Mesenchymal stem cell (in vitro differentiated cells and primary cell): ENCODE measurements around the gene C4A.

ENCODE experiments used
- DNase-seq: peaks from one replicate; pipeline ENCODE4 v3.0.0-alpha.2; 2013
- H2AFZ ChIP-seq: one replicate; pipeline ENCODE4 v1.6.1; 2013; ENCODE audit warnings: low read depth, mild to moderate bottlenecking, control low read depth, inconsistent platforms, low read length, moderate library complexity
- H2AK5ac ChIP-seq: 2 replicates; pipeline ENCODE4 v1.6.1; 2013; ENCODE audit warnings: low read length, moderate library complexity, mild to moderate bottlenecking, inconsistent platforms; ENCODE audit not compliant: severe bottlenecking
- H2BK120ac ChIP-seq: one replicate; pipeline ENCODE4 v1.6.1; 2013; ENCODE audit warnings: low read depth, mild to moderate bottlenecking, inconsistent platforms, low read length, moderate library complexity
- H2BK12ac ChIP-seq, 2 experiments: one replicate each; pipeline ENCODE4 v1.6.1; 2013; ENCODE audit warnings: inconsistent platforms in 2 of 2, low read length in 2 of 2, mild to moderate bottlenecking in 2 of 2, moderate library complexity in 2 of 2, control low read depth in 1 of 2
- H2BK15ac ChIP-seq: one replicate; pipeline ENCODE4 v1.6.1; 2013; ENCODE audit warnings: mild to moderate bottlenecking, low read depth, inconsistent platforms; ENCODE audit not compliant: poor library complexity, severe bottlenecking
- H2BK5ac ChIP-seq: 2 replicates; pipeline ENCODE4 v1.6.1; 2013; ENCODE audit warnings: low read depth, mild to moderate bottlenecking, low read length, control low read depth, inconsistent platforms; ENCODE audit not compliant: poor library complexity, severe bottlenecking
- H3K14ac ChIP-seq, 2 experiments: one replicate each; pipeline ENCODE4 v1.6.1; 2013; ENCODE audit warnings: inconsistent platforms in 2 of 2, low read length in 2 of 2, control low read depth in 1 of 2, mild to moderate bottlenecking in 1 of 2, moderate library complexity in 1 of 2
- H3K18ac ChIP-seq, 2 experiments: one replicate each; pipeline ENCODE4 v1.6.1; 2013; ENCODE audit warnings: inconsistent platforms in 2 of 2, low read length in 2 of 2, control low read depth in 1 of 2, low read depth in 1 of 2, mild to moderate bottlenecking in 1 of 2
- H3K23ac ChIP-seq, 2 experiments: one replicate each; pipeline ENCODE4 v1.6.1; 2013; ENCODE audit warnings: inconsistent platforms in 2 of 2, low read length in 2 of 2, mild to moderate bottlenecking in 2 of 2, moderate library complexity in 2 of 2, control low read depth in 1 of 2
- H3K27ac ChIP-seq: 2 replicates; pipeline ENCODE4 v1.5.1; 2013; ENCODE audit warnings: mild to moderate bottlenecking, moderate library complexity, low read length, control low read depth, inconsistent platforms; ENCODE audit not compliant: poor library complexity, severe bottlenecking
- H3K27me3 ChIP-seq, 2 experiments: 2 replicates each; pipeline versions ENCODE4 v1.6.1 to v1.7.0; 2013; ENCODE audit warnings: low read length in 2 of 2, mild to moderate bottlenecking in 2 of 2, moderate library complexity in 2 of 2, control low read depth in 1 of 2, inconsistent platforms in 1 of 2; ENCODE audit not compliant: control insufficient read depth in 1 of 2, insufficient read depth in 1 of 2
- H3K36me3 ChIP-seq, 2 experiments: 2 replicates each; pipeline versions ENCODE4 v1.6.1 to v1.7.0; 2013; ENCODE audit warnings: low read length in 2 of 2, control low read depth in 1 of 2, inconsistent platforms in 1 of 2, low read depth in 1 of 2, mild to moderate bottlenecking in 1 of 2; ENCODE audit not compliant: insufficient read depth in 2 of 2, control insufficient read depth in 1 of 2
- H3K4ac ChIP-seq, 2 experiments: one replicate each; pipeline ENCODE4 v1.6.1; 2013; ENCODE audit warnings: inconsistent platforms in 2 of 2, low read length in 2 of 2, mild to moderate bottlenecking in 2 of 2, moderate library complexity in 2 of 2, control low read depth in 1 of 2, low read depth in 1 of 2
- H3K4me1 ChIP-seq: 2 replicates; pipeline ENCODE4 v1.6.1; 2013; ENCODE audit warnings: low read depth, low read length, control low read depth; ENCODE audit not compliant: control insufficient read depth, insufficient read depth
- H3K4me2 ChIP-seq: 2 replicates; pipeline ENCODE4 v1.6.1; 2013; ENCODE audit warnings: low read length, mild to moderate bottlenecking, inconsistent platforms; ENCODE audit not compliant: poor library complexity, severe bottlenecking
- H3K4me3 ChIP-seq, 2 experiments: 2 replicates each; pipeline versions ENCODE4 v1.5.1 to v1.7.0; 2013; ENCODE audit warnings: low read length in 2 of 2, mild to moderate bottlenecking in 2 of 2, control low read depth in 1 of 2, low read depth in 1 of 2; ENCODE audit not compliant: insufficient read depth in 1 of 2
- H3K79me1 ChIP-seq: replicated peaks from 2 replicates; pipeline ENCODE4 v1.6.1; 2013; ENCODE audit warnings: mild to moderate bottlenecking, control low read depth, low read length, inconsistent platforms; ENCODE audit not compliant: poor library complexity, severe bottlenecking
- H3K9ac ChIP-seq: 2 replicates; pipeline ENCODE4 v1.7.0; 2013; ENCODE audit warnings: mild to moderate bottlenecking, low read length, moderate library complexity
- H3K9me3 ChIP-seq: 2 replicates; pipeline ENCODE4 v1.7.0; 2013; ENCODE audit warnings: mild to moderate bottlenecking, low read length; ENCODE audit not compliant: control insufficient read depth
- H4K8ac ChIP-seq: one replicate; pipeline ENCODE4 v1.6.1; 2013; ENCODE audit warnings: inconsistent platforms, mild to moderate bottlenecking, low read length, moderate library complexity
- H4K91ac ChIP-seq: one replicate; pipeline ENCODE4 v1.6.1; 2013; ENCODE audit warnings: mild to moderate bottlenecking, low read length, inconsistent platforms
- WGBS: methylation state at CpG from one replicate; pipeline ENCODE4 v1.1.7; 2013; ENCODE audit warnings: mixed read lengths; 5-methylcytosine and 5-hydroxymethylcytosine counted together

C4A gene

DNA sequence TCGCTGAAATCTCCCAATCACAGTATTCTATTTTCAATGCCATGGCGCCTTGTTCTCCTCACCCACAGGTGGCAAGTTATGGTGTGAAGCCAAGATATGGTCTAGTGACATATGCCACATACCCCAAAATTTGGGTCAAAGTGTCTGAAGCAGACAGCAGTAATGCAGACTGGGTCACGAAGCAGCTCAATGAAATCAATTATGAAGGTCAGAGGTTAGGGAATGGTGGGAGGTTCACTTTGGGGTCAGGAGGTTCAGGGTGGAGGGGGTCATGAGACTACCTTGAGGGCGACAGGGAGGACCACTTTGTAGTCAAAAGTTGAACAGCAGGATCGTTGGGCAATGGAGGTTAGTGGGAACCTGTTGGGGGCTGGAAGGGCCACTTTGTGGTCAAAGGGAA, 33.6 kb upstream of the C4A start:
- Histone ChIP-seq H3K14ac (no peak overlapping the region), H3K23ac (no peak overlapping the region), H3K9me3 (no peaks in the 10 kb centered on the region), H2BK12ac (no peak overlapping the region), H3K27me3 (peaks cover 0 to 9% of the 10 kb centered on the region in 2 experiments), H4K8ac (no peak overlapping the region), H3K4me3 (no peak overlapping the region), H3K79me1 (no peaks in the 10 kb centered on the region), H3K4me1 (peaks cover 15% of the 10 kb centered on the region), H2BK15ac (no peak overlapping the region), H2BK120ac (no peak overlapping the region), H3K18ac (no peak overlapping the region), H3K27ac (no peak overlapping the region), H2AFZ (no peak overlapping the region), H2BK5ac (no peak overlapping the region), H2AK5ac (no peak overlapping the region), H3K4ac (no peak overlapping the region), H3K4me2 (no peak overlapping the region), H3K36me3 (peaks cover 28 to 33% of the 10 kb centered on the region in 2 experiments), H3K9ac (peak overlapping the region; percentile 5), H4K91ac (no peak overlapping the region)
- WGBS, result 89% methylated on average over 5 of the region's 5 CpGs
- no peak for DNase-seq

DNA sequence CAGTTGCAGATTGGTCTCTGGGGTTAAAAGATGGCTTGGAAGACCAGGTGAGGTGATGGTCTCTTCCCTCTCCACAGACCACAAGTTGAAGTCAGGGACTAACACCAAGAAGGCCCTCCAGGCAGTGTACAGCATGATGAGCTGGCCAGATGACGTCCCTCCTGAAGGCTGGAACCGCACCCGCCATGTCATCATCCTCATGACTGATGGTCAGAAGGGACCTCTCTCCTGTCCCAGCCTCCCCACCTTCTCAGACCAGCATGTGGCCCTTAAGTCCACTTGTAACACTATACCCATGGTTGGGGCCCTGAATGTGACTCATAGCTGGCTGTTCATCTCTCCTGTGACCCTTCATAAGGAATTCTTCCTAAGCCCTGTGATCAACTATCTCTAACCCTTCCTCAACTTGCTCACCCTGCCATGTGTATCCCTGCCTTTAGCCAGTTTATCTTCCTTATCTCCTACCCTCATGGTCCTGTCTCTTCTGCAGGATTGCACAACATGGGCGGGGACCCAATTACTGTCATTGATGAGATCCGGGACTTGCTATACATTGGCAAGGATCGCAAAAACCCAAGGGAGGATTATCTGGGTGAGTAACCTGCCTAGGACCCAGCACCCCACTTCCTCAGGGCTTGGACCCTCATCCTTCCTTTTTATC, 33.0 kb upstream of the C4A start:
- Histone ChIP-seq H3K36me3 (peaks cover 33 to 39% of the 10 kb centered on the region in 2 experiments), H3K9ac (peak overlapping the region; percentile 5), H3K27me3 (peaks cover 0 to 3% of the 10 kb centered on the region in 2 experiments), H2AK5ac (no peak overlapping the region), H3K4me2 (no peak overlapping the region), H3K4me1 (peaks cover 15% of the 10 kb centered on the region), H3K4ac (no peak overlapping the region), H4K8ac (no peak overlapping the region), H3K27ac (no peak overlapping the region), H3K79me1 (no peaks in the 10 kb centered on the region), H3K23ac (no peak overlapping the region), H3K18ac (no peak overlapping the region), H2AFZ (no peak overlapping the region), H2BK120ac (no peak overlapping the region), H3K4me3 (no peak overlapping the region), H3K14ac (no peak overlapping the region), H2BK15ac (no peak overlapping the region), H2BK5ac (no peak overlapping the region), H4K91ac (no peak overlapping the region), H3K9me3 (no peaks in the 10 kb centered on the region), H2BK12ac (no peak overlapping the region)
- DNase-seq, result no peak
- 94% methylated on average over 6 of the region's 6 CpGs for WGBS

DNA sequence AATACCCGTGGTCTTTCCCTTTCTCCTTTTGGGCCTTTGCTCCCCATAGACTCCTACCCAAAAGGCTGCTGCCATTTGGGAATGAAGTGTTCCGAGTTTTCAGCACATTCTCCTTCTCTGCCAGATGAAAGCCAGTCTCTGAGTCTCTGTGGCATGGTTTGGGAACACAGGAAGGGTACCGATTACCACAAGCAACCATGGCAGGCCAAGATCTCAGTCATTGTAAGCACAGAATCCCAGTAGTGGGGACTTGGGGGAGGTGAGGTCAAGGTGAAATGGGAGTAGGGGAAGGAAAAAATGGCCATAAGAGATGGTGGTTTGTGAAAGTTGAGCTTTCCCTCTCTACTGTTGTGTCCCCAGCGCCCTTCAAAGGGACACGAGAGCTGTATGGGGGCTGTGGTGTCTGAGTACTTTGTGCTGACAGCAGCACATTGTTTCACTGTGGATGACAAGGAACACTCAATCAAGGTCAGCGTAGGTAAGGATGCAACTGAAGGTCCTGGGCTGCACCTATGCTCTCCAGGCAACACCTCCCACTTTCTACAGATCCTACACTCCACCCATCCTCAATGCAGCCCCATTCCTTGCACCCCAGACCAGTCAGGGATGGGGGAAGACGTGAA, 31.8 kb upstream of the C4A start:
- no peak overlapping the region for H2BK15ac ChIP-seq
- H3K79me1 ChIP-seq, result peaks cover 5% of the 10 kb centered on the region
- H3K14ac ChIP-seq, result no peak overlapping the region
- 91% methylated on average over 6 of the region's 7 CpGs for WGBS
- no peaks in the 10 kb centered on the region for H3K9me3 ChIP-seq
- no peak overlapping the region for H2BK12ac ChIP-seq
- no peak overlapping the region for H2BK120ac ChIP-seq
- peaks cover 13% of the 10 kb centered on the region for H3K4me1 ChIP-seq
- H2BK5ac ChIP-seq, result no peak overlapping the region
- H3K36me3 ChIP-seq, result peaks cover 44 to 50% of the 10 kb centered on the region in 2 experiments
- no peak overlapping the region for H3K4me3 ChIP-seq
- no peak for DNase-seq
- no peak overlapping the region for H3K4ac ChIP-seq
- no peak overlapping the region for H3K27ac ChIP-seq
- no peak overlapping the region for H3K9ac ChIP-seq
- no peak overlapping the region for H3K4me2 ChIP-seq
- H4K8ac ChIP-seq, result no peak overlapping the region
- H3K27me3 ChIP-seq, result no peaks in the 10 kb centered on the region
- no peak overlapping the region for H3K18ac ChIP-seq
- H2AFZ ChIP-seq, result no peak overlapping the region
- H2AK5ac ChIP-seq, result no peak overlapping the region
- H4K91ac ChIP-seq, result no peak overlapping the region
- no peak overlapping the region for H3K23ac ChIP-seq

DNA sequence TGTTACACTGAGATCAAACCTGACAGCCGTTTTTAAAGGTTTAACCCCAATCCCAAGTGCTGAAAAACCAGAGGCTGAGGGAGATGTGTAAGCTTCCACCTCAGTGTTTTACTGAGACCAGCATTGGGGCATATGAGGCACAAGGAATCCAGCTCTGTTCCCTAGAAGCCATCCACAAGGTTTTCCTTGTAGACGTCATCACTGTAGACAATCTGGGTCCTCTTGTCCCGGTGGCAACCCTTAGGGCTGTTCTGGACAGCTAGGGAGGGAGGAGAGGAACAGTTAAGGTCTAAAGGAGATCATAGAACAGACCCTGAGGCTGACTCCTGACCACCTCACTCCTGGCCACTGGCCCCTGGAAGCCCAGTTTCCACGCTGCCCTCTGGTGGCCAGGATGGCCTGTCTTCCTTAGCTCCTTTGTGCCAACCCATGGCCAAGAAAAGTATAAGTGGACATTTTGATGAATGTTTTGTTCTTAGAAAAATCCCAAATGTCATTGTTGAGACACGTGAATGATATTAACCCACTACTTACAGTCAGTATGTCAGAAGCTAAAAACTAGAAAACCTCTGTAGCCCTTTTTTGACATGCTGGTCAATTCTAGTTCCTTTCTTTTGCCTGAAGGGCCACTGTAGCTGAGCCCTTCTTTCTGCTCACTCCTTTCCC, 29.6 kb upstream of the C4A start:
- H3K9ac ChIP-seq, result peak overlapping the region; percentile 41

More for the DNA sequence above, 29.6 kb upstream of the C4A start:
- no peak overlapping the region for H2AFZ ChIP-seq
- 68% methylated on average over 5 of the region's 5 CpGs for WGBS
- H3K14ac ChIP-seq, result no peak overlapping the region
- no peak overlapping the region for H3K4me3 ChIP-seq
- H3K23ac ChIP-seq, result no peak overlapping the region
- no peak overlapping the region for H2BK12ac ChIP-seq
- peak; percentile 72 for DNase-seq
- H2AK5ac ChIP-seq, result no peak overlapping the region
- no peak overlapping the region for H3K4ac ChIP-seq
- no peak overlapping the region for H4K8ac ChIP-seq
- H3K27me3 ChIP-seq, result no peaks in the 10 kb centered on the region
- H3K9me3 ChIP-seq, result no peaks in the 10 kb centered on the region
- no peak overlapping the region for H3K27ac ChIP-seq
- H2BK15ac ChIP-seq, result no peak overlapping the region
- no peak overlapping the region for H2BK120ac ChIP-seq
- no peak overlapping the region for H2BK5ac ChIP-seq
- H3K79me1 ChIP-seq, result peaks cover 15% of the 10 kb centered on the region
- H3K4me2 ChIP-seq, result no peak overlapping the region
- H3K36me3 ChIP-seq, result peaks cover 57 to 67% of the 10 kb centered on the region in 2 experiments
- H4K91ac ChIP-seq, result no peak overlapping the region
- peaks cover 4% of the 10 kb centered on the region for H3K4me1 ChIP-seq
- no peak overlapping the region for H3K18ac ChIP-seq
